WTC11 (cell line): ENCODE measurements around the gene HEBP1.

ENCODE experiments used
- ATF2 ChIP-seq: sonication (generic); formaldehyde crosslinking; IDR thresholded peaks from 2 replicates; pipeline ENCODE4 v1.8.1; 2022; ENCODE audit warnings: low read depth, missing genetic modification reagents, borderline replicate concordance
- CTCF ChIP-seq: fragments of 200-600 bp; IDR thresholded peaks from 2 replicates; pipeline ENCODE4 v1.8.0; 2022; ENCODE audit warnings: antibody characterized with exemption
- TCF7 ChIP-seq: sonication (generic); formaldehyde crosslinking; IDR thresholded peaks from 2 replicates; pipeline ENCODE4 v1.8.0; 2022; ENCODE audit warnings: mild to moderate bottlenecking, low read depth, missing genetic modification reagents, moderate library complexity
- ZNF281 ChIP-seq: sonication (generic); formaldehyde crosslinking; IDR thresholded peaks from 2 replicates; pipeline ENCODE4 v1.8.0; 2023; ENCODE audit warnings: mild to moderate bottlenecking, missing genetic modification reagents

- TF ChIP-seq TCF7 (CRISPR knock-in tag), result no peak
- TF ChIP-seq ATF2, result no peak
- no peak for TF ChIP-seq ZNF281 (CRISPR knock-in tag)
- TF ChIP-seq CTCF, result no peak
Measured at GRCh38 chr12:13022851-13023271, 22.8 kb upstream of the HEBP1 start.
